GM21390 (cell line): ENCODE results near the gene TTYH1.
"Not testable (repeated sequence)": the region's sequence is repeated elsewhere in the genome, so short reads cannot be mapped to it uniquely, and the experiment has no call there.

ENCODE experiments used
- ATAC-seq: cut with Tn5 transposase; IDR thresholded peaks from one replicate; pipeline ENCODE4 v1.9.1; 2021; ENCODE audit not compliant: unreplicated experiment

Gene TTYH1

GRCh38 chr19:54458648-54459281 lies 43.5 kb downstream of the TTYH1 start:
- no peak for ATAC-seq

DNA sequence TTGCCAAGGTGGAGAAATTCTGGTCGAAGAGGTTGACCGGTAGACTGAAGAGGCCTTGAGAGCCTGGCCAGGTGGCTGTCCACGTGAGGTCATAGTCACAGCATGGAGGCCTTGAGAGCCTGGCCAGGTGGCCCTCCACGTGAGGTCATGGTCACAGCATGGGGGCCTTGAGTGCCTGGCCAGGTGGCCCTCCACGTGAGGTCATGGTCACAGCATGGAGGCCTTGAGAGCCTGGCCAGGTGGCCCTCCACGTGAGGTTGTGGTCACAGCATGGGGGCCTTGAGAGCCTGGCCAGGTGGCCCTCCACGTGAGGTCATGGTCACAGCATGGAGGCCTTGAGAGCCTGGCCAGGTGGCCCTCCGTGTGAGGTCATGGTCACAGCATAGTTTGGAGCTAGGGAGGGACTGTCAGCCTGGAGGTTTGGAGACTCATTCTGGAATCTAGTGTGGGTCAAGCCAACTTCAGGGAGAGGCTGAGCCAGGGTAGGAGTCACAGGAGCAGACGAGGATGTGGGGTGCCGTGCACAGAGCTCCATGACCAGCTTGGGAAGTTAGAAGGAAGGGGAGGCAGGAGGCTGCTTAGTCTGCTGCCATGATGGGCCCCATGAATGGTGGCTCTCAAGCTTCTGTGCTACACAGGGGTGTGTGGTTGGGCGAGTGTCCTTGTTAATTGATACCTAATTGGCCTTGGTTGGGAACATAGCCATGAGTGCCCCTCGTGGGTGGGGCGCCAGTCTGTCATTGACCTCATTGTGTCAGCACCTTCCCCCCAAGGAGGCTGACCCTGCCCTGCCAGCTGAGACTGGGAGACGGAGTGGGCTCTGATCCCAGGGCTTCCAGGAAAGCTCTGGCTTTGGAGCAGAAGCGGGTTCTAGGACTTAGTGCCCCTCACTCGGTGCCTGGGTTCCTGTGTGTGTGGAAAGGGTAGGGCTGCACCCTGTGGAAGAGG lies 44.3 kb downstream of the TTYH1 start:
- no peak for ATAC-seq

GRCh38 chr19:54460230-54461005 lies 45.2 kb downstream of the TTYH1 start:
- no peak for ATAC-seq

GRCh38 chr19:54461210-54461609 lies 45.9 kb downstream of the TTYH1 start:
- ATAC-seq = no peak

DNA sequence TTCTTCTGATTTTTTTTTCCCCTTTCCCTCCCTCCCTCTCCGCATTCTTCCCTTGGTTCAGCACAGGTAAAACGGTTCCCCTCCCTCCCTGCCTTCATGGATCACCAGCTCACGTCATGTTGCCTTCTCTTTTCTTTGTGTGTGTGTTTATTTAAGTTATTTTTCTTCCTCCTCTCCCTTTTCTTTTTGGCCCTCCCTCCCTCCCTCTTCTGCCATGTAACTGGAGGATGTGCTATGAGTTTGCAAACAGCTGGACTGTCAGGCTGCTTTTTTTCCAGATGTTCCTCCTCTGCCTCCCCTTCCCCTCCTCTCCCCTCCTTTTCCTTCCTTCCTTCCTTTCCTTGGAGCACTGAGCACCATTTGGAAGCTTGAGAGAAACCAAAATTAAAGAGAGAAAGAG lies 46.3 kb downstream of the TTYH1 start:
- no peak for ATAC-seq

GRCh38 chr19:54462047-54462654 lies 46.9 kb downstream of the TTYH1 start:
- no peak for ATAC-seq

DNA sequence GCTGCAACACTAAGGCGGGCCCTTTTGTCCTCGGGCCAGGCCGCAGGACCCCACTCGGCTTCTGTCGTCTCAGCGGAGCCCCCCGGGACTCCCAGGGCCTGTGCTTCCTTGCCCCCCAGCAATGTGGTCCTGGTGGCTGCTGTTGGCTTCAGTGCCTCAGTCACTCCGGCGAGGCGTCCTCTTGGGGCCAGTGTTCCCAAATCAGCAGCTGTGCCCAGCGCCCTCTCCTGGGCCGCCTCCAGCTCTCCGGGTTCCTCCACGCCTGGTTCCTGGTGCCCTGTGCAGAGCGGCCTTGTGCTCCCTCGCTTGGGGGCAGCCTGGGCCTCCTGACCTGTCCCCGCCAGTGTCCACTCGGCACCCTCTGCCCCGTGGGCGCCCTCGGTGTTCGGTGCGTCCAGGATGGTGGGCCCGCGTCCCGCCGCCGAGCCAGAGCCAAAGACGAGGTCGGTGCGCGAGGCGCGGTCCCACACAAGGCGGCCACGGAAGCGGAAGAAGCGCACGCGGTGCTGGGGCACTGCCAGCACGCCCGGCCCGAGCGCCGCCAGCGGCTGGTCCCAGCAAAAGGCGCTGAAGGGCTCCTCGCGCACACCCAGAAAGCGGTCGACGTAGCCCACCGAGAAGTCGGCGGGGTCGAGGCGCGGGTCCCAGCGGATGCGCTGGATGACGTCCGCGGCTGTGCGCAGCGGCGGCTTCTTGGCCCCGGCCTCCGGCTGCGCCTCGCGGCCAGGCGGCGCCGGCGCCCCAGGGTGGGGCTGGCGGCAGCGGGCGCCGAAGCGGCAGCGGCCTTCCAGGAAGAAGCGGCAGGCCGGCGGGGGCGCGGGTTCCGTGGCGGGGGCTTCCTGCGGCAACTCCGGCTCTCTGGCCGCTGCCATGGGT lies 47.6 kb downstream of the TTYH1 start:
- peak; percentile 14 for ATAC-seq

DNA sequence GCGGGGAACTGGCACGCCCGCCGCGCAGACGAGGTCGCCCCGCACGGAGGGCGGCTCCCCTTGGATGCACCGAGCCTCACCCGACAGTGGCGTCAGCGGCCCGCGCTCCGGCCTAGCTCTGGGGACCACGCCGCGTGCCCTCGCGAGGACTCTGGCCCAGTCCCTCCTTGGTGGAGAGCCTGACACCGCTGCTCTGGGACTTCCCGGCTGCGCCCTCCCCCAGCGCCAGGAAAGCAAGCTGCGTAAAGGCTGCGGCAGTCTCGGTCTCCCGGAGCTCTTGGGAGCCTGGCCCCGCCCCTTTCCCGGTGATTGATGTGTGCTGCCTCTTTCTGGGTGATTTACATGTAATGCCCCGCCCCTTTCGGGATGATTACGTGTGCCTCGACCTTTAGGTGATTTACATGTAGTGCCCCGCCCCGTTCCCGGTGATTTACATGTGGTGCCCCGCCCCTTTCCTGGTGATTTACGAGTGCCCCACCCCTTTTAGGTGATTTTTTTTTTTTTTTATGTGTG lies 48.3 kb downstream of the TTYH1 start, which contains the start of gene LENG9:
LENG9 (minus strand) TSS at position 248 of the 513 bp plus-strand sequence. CDS start 252 bp downstream, outside the sequence.
- peak; percentile 46 for ATAC-seq

DNA sequence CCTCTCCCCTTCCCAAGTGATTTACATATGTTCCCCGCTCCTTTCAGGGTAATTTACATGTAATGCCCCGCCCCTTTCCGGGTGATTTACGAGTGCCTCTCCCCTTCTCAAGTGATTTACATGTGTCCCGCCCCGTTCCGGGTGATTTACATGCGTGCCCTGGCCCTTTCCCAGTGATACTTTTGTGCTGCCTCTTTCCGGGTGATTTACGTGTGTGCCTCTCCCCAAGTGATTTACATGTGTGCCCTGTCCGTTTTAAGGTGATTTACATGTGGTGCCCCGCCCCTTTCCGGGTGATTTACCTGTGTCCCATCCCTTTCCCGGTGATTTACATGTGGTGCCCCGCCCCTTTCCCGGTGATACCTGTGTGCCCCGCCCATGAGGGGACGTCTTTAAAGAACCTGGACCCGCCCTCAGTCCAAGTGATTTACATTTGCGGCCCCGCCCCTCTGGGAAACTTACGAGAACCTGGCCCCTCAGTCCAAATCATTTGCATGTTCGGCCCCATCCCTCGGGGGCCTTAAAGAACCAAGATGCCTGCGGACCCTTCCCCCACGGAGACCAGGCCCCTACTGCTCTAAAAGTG lies 48.9 kb downstream of the TTYH1 start:
- ATAC-seq = peak; percentile 41

DNA sequence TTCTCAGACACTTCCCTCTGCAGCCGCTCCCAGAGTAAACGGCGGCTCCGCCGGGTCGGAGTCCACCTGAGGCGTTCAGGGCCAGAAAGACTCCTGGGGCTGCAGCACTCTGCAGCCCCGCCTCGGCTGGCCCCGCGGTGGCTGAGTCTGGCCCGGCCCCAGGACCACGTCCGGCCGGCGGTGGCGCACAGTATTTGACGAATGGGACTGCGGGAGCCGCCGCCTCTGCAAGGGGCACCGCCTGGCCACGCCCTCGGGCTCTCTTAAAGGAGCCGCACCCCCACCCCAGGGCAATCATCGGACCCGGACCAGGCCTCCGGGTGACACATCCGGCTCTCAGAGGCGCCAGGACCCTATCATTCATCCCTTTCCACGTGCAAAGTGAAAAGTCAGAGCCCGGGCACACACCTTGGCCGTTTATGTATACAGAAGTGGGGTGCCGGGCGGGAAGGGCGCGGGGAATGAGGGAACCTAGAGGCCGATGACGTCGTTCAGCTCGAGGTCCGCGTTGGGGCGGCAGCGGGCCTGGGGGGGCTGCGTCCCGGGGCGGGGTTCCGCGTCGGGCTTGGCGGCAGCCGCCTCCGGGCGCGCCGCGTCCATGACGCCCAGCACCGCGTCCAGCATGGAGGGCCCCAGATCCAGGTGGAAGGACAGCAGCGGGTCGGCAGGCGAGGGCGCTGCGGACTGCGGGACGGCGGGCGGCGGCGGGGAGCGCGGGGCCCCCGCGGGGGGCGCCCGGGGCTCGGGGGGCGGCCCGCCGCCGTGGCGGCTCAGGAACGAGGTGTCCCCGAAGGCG lies 49.6 kb downstream of the TTYH1 start:
- ATAC-seq = peak; percentile 36

- no peak for ATAC-seq
These were observed 50.3 kb downstream of the TTYH1 start for GRCh38 chr19:54465426-54466109.

DNA sequence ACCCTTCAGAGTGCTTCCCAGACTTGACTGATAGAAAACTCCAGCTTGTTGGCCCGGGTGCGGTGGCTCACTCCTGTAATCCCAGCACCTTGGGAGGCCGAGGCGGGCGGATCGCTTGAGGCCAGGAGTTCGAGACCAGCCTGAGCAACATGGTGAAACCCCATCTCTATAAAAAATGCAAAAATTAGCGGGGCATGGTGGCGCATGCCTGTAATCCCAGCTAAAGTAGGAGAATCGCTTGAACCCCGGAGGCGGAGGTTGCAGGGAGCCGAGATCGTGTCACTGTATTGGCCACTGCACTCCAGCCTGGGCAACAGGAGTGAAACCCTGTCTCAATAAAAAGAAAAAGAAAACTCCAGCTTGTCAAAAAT lies 50.8 kb downstream of the TTYH1 start:
- ATAC-seq = not testable (repeated sequence)

DNA sequence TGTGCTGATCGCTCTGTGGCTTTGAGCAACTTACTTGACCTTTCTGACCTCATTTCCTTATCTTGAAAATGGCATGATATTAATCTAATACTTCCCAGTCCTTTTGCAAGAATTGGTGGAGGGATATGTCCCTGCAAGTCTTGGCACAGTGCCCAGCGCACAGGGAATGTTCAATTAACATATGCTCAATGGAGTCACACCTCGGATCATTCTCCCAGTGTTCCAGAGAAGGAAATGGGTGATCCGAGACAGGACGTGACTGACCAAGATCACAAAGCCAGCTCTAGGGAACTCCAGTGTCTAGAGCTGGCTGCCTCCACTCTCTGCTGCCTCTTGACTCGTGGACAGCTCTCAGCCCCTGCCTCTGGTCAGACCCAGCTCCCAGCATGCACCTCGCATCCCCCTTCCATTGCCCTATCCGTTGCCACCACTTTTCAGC lies 54.3 kb downstream of the TTYH1 start:
- no peak for ATAC-seq

DNA sequence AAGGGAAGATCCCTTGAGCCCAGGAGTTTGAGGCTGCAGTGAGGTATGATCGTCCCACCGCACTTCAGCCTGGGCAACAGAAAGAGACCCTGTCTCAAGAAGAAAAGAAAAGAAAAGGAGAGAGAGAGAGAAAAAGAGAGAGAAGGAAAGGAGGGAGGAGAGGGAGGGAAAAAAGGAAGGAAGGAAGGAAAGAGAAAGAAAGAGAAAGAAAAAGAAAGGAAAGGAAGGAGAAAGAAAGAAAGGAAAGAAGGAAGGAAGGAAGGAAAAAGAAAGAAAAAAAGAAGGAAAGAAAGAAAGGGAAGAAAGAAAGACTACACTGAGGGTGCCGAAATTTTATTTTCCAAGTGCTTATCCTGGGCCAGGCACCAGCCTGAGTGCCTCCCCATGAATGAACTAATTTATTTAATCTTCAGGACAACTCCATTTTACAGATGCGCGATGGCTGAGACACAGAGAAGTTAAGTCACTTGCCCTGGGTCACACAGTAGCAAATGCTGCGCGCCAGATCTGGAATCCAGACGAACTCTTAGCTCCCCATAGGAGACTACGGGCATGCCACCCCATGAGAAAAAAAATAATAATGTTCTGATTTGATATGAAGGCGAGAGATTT lies 55.1 kb downstream of the TTYH1 start:
- no peak for ATAC-seq

DNA sequence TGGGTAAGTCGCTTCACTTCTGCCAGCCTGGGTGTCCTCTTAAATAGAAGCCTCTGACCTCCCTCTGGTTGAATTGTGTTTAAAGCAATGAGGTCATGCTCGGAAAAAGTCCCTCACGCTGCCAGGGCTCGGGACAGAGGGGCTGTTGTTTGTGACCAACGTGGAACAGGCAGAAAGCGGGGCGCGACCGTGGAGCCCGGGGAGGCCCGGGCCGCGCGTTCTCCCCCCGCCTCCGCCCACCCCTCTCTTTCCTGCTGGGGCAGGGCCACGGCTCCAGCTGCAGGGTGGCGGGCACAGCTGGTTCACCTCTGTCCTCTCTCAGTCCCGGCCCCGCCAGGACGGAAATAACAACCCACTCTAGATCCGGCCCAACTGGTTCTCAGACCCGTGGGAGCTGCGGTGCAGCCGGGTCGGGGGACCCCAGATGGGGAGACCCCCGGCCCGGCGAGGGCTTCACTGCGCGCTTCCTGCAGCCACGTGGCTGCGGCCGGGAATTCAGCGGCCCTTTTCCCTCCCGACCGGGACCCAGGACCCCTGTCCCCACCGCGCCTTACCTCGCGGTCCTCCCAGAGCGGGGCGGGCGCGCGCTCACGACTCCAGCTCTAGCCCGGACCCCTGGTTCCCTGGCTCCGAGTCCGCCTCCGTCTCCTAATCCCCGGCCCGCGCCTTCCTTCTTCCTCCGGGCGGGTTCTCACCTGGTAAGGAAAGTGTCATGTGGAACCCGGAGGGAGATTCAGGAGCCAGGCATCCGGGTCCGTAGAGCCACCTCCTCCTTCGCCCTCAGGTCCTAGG lies 55.9 kb downstream of the TTYH1 start:
- no peak for ATAC-seq

DNA sequence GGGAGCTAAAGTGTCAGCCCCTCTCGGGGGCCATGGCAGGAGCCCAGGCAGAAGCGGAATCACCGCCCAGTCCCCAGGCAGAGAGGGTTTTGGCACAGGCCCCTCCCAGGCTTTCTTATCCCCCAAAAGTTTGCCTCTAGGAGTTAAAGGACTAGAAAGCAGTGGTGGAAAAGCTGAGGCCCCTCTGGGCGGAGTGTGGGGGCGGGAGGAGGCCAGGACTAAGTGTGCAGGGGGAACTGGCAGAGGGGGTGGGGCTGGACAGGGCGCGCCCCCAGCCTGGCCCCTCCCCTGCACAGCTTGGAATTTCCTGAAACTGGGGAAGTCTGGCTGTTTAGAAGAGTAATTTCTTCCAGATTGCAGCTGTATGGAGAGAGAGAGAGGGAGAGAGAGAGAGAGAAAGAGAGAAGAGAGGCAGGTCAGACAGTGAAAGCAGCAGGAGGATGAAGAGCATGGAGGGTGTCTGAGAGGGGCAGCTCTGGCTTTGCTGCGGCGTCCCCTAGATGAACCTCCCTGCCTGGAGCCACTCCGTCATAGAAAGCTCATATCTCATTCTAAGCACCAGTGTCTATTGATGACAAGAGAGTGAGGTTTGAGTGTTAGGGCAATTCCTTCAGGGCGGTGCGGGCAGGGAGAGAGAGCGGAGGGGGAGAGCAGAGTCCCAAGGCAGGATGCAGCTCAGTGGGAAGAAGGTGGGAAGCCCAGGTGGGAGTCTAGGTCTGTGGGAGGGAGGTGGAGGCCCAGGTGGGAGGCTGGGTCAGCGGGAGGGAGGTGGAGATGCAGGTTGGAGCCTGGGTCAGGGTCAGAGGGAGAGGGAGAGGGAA lies 58.0 kb downstream of the TTYH1 start, which contains the start of gene CDC42EP5:
CDC42EP5 (minus strand) TSS at position 226 of the 821 bp plus-strand sequence. CDS start 7,749 bp downstream, outside the sequence.
- ATAC-seq = no peak
